HEK293 (cell line): ENCODE measurements around the gene PARD3B.

Source experiments
- GFI1B ChIP-seq: fragments of 450-650 bp; formaldehyde crosslinking; IDR thresholded peaks from 2 replicates; pipeline ENCODE4 v1.5.1; 2016; ENCODE audit warnings: missing biosample characterization, missing genetic modification characterization
- KLF7 ChIP-seq: fragments of 450-650 bp; formaldehyde crosslinking; IDR thresholded peaks from 2 replicates; pipeline ENCODE4 v1.5.1; 2016; ENCODE audit warnings: missing biosample characterization, missing genetic modification characterization, borderline replicate concordance
- SCRT1 ChIP-seq: fragments of 450-650 bp; formaldehyde crosslinking; IDR thresholded peaks from 2 replicates; pipeline ENCODE4 v1.5.1; 2016; ENCODE audit warnings: missing biosample characterization, missing genetic modification characterization, borderline replicate concordance
- SP2 ChIP-seq: fragments of 450-650 bp; formaldehyde crosslinking; IDR thresholded peaks from 2 replicates; pipeline ENCODE4 v1.5.1; 2016; ENCODE audit warnings: missing biosample characterization, missing genetic modification characterization
- TSHZ1 ChIP-seq: fragments of 450-650 bp; formaldehyde crosslinking; IDR thresholded peaks from 2 replicates; pipeline ENCODE4 v1.5.1; 2016; ENCODE audit warnings: missing biosample characterization, missing genetic modification characterization, borderline replicate concordance
- YY1 ChIP-seq: fragments of 450-650 bp; formaldehyde crosslinking; IDR thresholded peaks from 2 replicates; pipeline ENCODE4 v1.5.1; 2018; ENCODE audit warnings: missing biosample characterization, missing genetic modification characterization
- ZBTB26 ChIP-seq: fragments of 450-650 bp; formaldehyde crosslinking; optimal IDR thresholded peaks from 2 replicates; pipeline ENCODE3; 2016; ENCODE audit warnings: missing biosample characterization, mild to moderate bottlenecking, missing genetic modification characterization
- ZBTB6 ChIP-seq: fragments of 450-650 bp; formaldehyde crosslinking; IDR thresholded peaks from 2 replicates; pipeline ENCODE4 v1.5.1; 2017; ENCODE audit warnings: missing biosample characterization, missing genetic modification characterization
- ZFP37 ChIP-seq: fragments of 450-650 bp; formaldehyde crosslinking; IDR thresholded peaks from 2 replicates; pipeline ENCODE4 v1.5.1; 2016; ENCODE audit warnings: missing biosample characterization, missing genetic modification characterization
- ZNF174 ChIP-seq: fragments of 450-650 bp; formaldehyde crosslinking; IDR thresholded peaks from 2 replicates; pipeline ENCODE4 v1.5.0; 2017; ENCODE audit warnings: missing biosample characterization, mild to moderate bottlenecking, missing genetic modification characterization
- ZNF175 ChIP-seq: fragments of 450-650 bp; formaldehyde crosslinking; IDR thresholded peaks from 2 replicates; pipeline ENCODE4 v1.5.1; 2016; ENCODE audit warnings: missing biosample characterization, missing genetic modification characterization
- ZNF184 ChIP-seq: fragments of 450-650 bp; IDR thresholded peaks from 2 replicates; pipeline ENCODE4 v1.5.1; 2018; ENCODE audit warnings: missing biosample characterization, mild to moderate bottlenecking, missing genetic modification characterization
- ZNF214 ChIP-seq: fragments of 450-650 bp; formaldehyde crosslinking; IDR thresholded peaks from 2 replicates; pipeline ENCODE4 v1.5.1; 2017; ENCODE audit warnings: missing biosample characterization, mild to moderate bottlenecking, missing genetic modification characterization, borderline replicate concordance
- ZNF221 ChIP-seq: fragments of 450-650 bp; formaldehyde crosslinking; IDR thresholded peaks from 2 replicates; pipeline ENCODE4 v1.5.1; 2017; ENCODE audit warnings: missing biosample characterization, missing genetic modification characterization, borderline replicate concordance
- ZNF23 ChIP-seq: fragments of 450-650 bp; formaldehyde crosslinking; IDR thresholded peaks from 2 replicates; pipeline ENCODE4 v1.5.1; 2016; ENCODE audit warnings: missing biosample characterization, missing genetic modification characterization, borderline replicate concordance
- ZNF274 ChIP-seq, 2 experiments: fragments of 200-500 bp in 1 of 2; fragments of 450-650 bp in 1 of 2; sonication (Bioruptor generic) in 1 of 2; formaldehyde crosslinking in 1 of 2; IDR thresholded peaks; 2 replicates each; pipeline versions ENCODE4 v1.5.1 to v1.6.1; 2014 to 2016; ENCODE audit warnings: borderline replicate concordance in 1 of 2, inconsistent platforms in 1 of 2, low read length in 1 of 2, missing biosample characterization in 1 of 2, missing genetic modification characterization in 1 of 2
- ZNF302 ChIP-seq: fragments of 450-650 bp; formaldehyde crosslinking; IDR thresholded peaks from 2 replicates; pipeline ENCODE4 v1.5.1; 2016; ENCODE audit warnings: missing biosample characterization, missing genetic modification characterization, low read depth
- ZNF362 ChIP-seq: fragments of 450-650 bp; formaldehyde crosslinking; IDR thresholded peaks from 2 replicates; pipeline ENCODE4 v1.5.1; 2016; ENCODE audit warnings: missing biosample characterization, missing genetic modification characterization
- ZNF398 ChIP-seq: fragments of 450-650 bp; formaldehyde crosslinking; IDR thresholded peaks from 2 replicates; pipeline ENCODE4 v1.5.1; 2017; ENCODE audit warnings: missing biosample characterization, missing genetic modification characterization
- ZNF433 ChIP-seq: fragments of 450-650 bp; formaldehyde crosslinking; IDR thresholded peaks from 2 replicates; pipeline ENCODE4 v1.5.1; 2016; ENCODE audit warnings: missing biosample characterization, missing genetic modification characterization, low read depth
- ZNF692 ChIP-seq: fragments of 450-650 bp; formaldehyde crosslinking; IDR thresholded peaks from 2 replicates; pipeline ENCODE4 v1.5.1; 2016; ENCODE audit warnings: missing biosample characterization, missing genetic modification characterization
- ZNF768 ChIP-seq: fragments of 450-650 bp; formaldehyde crosslinking; IDR thresholded peaks from 2 replicates; pipeline ENCODE4 v1.5.1; 2018; ENCODE audit warnings: missing biosample characterization, mild to moderate bottlenecking, missing genetic modification characterization
- ZNF791 ChIP-seq: fragments of 450-650 bp; formaldehyde crosslinking; IDR thresholded peaks from 2 replicates; pipeline ENCODE4 v1.5.1; 2016; ENCODE audit warnings: missing biosample characterization, missing genetic modification characterization
- ZSCAN18 ChIP-seq: fragments of 450-650 bp; formaldehyde crosslinking; IDR thresholded peaks from 2 replicates; pipeline ENCODE4 v1.5.1; 2016; ENCODE audit warnings: missing biosample characterization, missing genetic modification characterization
- ZSCAN4 ChIP-seq: fragments of 450-650 bp; formaldehyde crosslinking; IDR thresholded peaks from 2 replicates; pipeline ENCODE4 v1.5.1; 2017; ENCODE audit warnings: missing biosample characterization, missing genetic modification characterization

Gene PARD3B

GRCh38 chr2:205280596-205281236 is 735.4 kb downstream of the PARD3B start (continued):
- TF ChIP-seq ZNF175 (tag by site-specific recombination) (no peak), TSHZ1 (no peak), SP2 (tag by site-specific recombination) (no peak), ZNF768 (no peak), ZNF692 (tag by site-specific recombination) (no peak), ZBTB26 (no peak), ZFP37 (no peak), ZNF433 (tag by site-specific recombination) (no peak), ZNF174 (tag by site-specific recombination) (no peak), ZNF398 (no peak), ZNF214 (no peak), KLF7 (tag by site-specific recombination) (peak; percentile 27; the same call in 1 of the 2 replicates), ZBTB6 (tag by site-specific recombination) (no peak), ZSCAN18 (tag by site-specific recombination) (no peak), ZNF302 (tag by site-specific recombination) (no peak), YY1 (tag by site-specific recombination) (peak; percentile 29; the same call in 1 of the 2 replicates), GFI1B (tag by site-specific recombination) (0 out of 2 replicates have a peak, but pooled peaks have one; percentile 9), ZNF23 (no peak), ZNF274 (IDR thresholded peaks at IDR 0.05; ENCODE audit: low read length) (no peak), ZNF274 (tag by site-specific recombination; IDR thresholded peaks at IDR 0.05; ENCODE audit: borderline replicate concordance) (no peak), ZNF791 (no peak), ZNF221 (tag by site-specific recombination) (no peak), ZSCAN4 (tag by site-specific recombination) (no peak), SCRT1 (tag by site-specific recombination) (peak; percentile 64), ZNF184 (tag by site-specific recombination) (no peak), ZNF362 (no peak)
